Myocyte (in vitro differentiated cells): ENCODE results near the gene TCTN3. TPM values are rescaled to one million over a fixed set of nuclear protein-coding genes. Genes with fewer than 3 reads are reported as not detected.
"Not testable (repeated sequence)": the region's sequence is repeated elsewhere in the genome, so short reads cannot be mapped to it uniquely, and the experiment has no call there.

ENCODE experiments used
- DNase-seq: peaks from one replicate; pipeline ENCODE4 v3.0.0-alpha.2; 2012; ENCODE audit warnings: low read depth
- total RNA-seq: library from RNA; depleted of rRNA; stranded (reverse); fragments of >200 nt; gene quantifications from 2 replicates; pipeline ENCODE4 v1.2.3, GENCODE V29; 2014

The TCTN3 gene
- total RNA-seq, 1 donor from 2014 or later = 35.4 TPM

- DNase-seq = no peak
Measured at GRCh38 chr10:95637140-95637539, 56.6 kb downstream of the TCTN3 start.

GRCh38 chr10:95635319-95635733 lies 58.4 kb downstream of the TCTN3 start:
- DNase-seq = no peak

- no peak for DNase-seq
Measured at GRCh38 chr10:95628786-95629185, 64.9 kb downstream of the TCTN3 start.

GRCh38 chr10:95626500-95626899 lies 67.2 kb downstream of the TCTN3 start:
- no peak for DNase-seq

GRCh38 chr10:95620415-95620814 lies 73.3 kb downstream of the TCTN3 start:
- not testable (repeated sequence) for DNase-seq

- no peak for DNase-seq
Measured at GRCh38 chr10:95618101-95618500, 75.6 kb downstream of the TCTN3 start.

GRCh38 chr10:95616446-95616845 lies 77.3 kb downstream of the TCTN3 start:
- DNase-seq = no peak

Other genes starting within 250 kb of the TCTN3 start
- 42.4 and 112 TPM in 2 replicates for gene SORBS1, start 132.6 kb downstream of the TCTN3 start, total RNA-seq
- gene ALDH18A1, start 37.2 kb downstream of the TCTN3 start, total RNA-seq = 56.5 TPM in 2 replicates
- 0.21 and 1.0 TPM in 2 replicates for gene ENTPD1, start 62.2 kb upstream of the TCTN3 start, total RNA-seq
- 0.35 TPM in 1 of 2 replicates, not detected in the other for gene CC2D2B, start 214.0 kb upstream of the TCTN3 start, total RNA-seq